HG03520 (cell line): ENCODE measurements around the gene KATNBL1.

Source experiments
- ATAC-seq: cut with Tn5 transposase; IDR thresholded peaks from one replicate; pipeline ENCODE4 v1.9.1; 2021; ENCODE audit warnings: mild to moderate bottlenecking, moderate library complexity; ENCODE audit not compliant: unreplicated experiment

The KATNBL1 gene, protein sequence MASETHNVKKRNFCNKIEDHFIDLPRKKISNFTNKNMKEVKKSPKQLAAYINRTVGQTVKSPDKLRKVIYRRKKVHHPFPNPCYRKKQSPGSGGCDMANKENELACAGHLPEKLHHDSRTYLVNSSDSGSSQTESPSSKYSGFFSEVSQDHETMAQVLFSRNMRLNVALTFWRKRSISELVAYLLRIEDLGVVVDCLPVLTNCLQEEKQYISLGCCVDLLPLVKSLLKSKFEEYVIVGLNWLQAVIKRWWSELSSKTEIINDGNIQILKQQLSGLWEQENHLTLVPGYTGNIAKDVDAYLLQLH

DNA sequence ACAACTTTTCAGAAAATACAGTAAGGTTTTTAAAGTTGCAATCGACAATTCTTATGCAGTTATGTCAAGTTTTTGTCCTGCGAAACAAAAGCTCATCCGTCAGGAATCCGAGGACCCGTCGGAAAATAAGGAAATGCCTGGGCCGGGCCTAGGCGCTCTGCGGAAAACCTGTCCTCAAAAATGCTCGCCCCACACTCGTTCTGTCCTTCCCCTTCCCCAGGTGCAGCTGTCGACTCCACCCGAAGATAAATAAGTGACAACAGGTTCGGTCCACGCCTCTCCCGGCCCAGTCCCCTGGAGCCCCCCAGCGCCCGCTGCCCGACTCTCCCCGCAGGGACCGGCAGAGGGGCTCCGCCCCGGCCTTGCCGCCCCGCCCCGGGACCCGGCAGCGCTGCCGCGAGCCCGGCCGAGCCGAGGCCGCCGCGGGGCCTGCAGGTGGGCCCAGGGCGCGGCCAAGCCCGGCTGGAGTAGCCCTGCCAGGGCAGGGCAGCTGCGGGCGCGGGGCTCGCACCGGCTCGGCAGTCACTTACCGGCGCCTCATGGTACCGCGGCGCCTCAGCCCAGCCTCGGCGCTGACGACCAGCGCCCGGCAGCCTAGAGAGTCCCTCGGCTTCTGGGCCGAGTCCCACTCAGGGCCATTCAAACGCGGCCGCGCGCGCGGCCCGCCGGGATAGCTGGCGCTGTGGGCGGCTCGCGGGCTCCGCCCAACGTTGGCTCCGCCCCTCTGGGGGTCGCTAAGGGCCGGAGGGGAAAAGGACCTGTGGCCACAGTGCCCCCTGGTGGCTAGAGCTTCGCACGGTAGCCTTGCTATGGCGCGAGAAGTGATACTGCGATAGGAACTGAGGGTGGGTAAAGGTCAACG, at the start of gene KATNBL1:
Gene KATNBL1 (minus strand): TSS at position 676 of the 862 bp plus-strand sequence. CDS start 46,420 bp downstream, outside the sequence.
- peak; percentile 94 for ATAC-seq

DNA sequence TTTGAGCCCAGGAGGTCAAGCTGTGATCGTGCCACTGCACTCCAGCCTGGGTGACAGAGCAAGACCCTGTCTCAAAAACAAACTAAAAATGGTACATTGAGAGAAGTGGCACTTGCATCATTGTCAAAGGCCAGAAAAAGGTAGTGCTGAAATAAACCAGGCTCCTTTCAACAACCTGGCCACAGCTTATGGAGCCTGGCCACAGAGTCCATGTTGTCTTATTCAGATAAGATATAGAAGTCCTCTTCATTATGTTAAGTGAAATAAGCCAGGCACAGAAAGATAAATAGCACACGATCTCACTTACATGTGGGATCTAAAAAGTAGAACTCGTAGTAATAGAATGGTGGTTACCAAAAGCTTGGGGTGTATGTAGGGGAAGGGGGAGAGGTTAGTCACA, 49.7 kb upstream of the KATNBL1 start:
- no peak for ATAC-seq

DNA sequence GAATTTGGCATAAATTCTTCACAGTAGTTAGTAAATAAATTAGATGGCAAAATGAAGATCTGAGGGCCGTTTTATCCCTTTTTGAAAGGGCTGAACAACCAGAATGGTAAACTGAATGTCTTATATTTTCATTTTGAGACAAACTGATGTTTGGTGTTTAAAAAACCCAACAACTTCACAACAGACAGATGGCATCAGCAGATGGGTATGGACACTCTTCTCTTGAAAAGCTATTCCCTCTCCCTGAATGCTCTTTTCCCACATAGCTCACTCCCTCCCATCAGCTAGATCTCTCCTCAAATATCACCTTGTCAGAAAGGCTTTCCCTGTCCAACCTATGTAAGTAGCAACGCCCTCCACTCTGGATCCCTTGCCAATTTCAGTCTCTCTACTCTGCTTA, 48.3 kb upstream of the KATNBL1 start:
- ATAC-seq: no peak

DNA sequence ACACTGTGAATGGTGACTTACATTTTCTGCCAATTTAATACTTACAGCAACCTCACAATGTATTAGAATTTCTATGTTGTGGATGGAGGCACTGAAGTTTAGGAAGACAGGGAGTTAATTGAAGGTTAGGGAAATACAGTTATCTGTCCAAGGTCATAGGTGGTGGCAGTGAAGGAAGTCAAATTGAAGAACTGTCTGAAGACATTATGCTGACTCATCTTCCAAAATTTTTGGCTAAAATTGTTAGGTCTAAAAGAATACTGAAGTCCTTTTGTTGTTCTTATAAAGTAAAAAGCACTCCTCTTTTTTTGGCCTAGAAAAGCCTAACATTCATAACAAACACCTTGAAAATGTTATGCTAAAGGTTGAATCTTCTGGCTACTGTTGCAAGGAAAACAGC, 42.6 kb upstream of the KATNBL1 start:
- no peak for ATAC-seq

DNA sequence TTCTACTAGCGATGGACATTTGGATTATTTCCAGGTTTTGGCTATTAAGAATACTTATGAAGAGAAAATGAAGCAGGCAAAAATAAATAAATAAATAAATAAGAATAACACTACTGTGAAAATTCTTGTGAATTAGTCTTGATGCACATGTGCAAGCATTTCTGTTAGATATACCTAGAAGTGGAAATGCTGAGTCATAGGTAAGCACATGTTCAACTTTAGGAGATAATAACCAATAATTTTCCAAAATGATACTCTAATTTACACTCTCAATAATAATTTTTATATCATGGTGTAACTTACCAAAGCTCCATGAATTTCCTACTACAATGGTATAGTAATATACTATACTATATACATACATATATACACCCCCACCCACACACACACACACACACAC, 38.3 kb upstream of the KATNBL1 start:
- ATAC-seq: no peak

DNA sequence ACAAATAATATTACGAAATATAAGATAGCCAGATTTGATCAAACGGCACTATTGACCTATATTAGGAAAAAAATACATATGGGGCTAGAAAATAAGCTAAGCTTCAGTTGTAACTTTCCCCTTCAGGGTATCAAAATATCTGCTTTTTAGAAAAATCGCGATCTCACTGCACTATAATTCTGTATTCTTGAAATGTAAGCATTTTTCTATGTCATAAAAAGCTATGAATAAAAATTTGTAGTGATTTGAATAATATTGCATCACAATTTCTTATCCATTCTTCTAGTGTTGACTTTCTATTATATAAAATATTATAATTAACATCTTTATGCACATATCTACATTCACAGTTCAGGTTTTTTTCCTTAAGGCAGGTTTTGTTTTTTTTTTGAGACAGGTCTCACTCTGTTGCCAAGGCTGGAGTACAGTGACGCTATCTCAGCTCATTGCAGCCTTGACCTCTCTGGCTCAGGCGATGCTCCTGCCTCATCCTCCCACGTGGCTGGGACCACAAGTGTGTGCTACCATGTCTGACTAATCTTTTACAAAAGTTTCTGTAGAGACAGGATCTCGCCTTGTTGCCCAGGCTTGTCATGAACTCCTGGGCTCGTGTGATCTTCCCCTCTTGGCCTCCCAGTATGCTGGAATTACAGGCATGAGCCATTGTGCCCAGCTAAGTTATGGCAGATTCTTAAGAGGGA, 36.5 kb upstream of the KATNBL1 start:
- ATAC-seq: no peak

DNA sequence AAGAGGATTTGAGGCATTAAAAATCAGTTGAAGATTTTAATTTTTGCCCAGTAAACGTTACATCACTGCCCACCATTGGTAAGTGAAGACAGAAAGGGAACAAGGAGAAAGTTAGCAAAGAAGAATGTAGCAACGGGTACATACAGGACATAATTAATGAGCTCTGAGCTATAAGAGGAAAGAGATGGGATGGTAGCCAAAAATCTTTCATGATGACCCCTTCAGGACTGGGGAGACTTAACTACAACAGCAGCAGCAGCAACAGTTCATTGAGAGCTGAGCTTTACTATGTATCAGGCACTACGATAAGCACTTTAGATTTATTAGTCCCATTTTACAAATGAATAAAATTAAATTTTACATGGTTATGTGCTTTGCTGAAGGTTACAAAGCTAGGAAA, 33.3 kb upstream of the KATNBL1 start:
- no peak for ATAC-seq

DNA sequence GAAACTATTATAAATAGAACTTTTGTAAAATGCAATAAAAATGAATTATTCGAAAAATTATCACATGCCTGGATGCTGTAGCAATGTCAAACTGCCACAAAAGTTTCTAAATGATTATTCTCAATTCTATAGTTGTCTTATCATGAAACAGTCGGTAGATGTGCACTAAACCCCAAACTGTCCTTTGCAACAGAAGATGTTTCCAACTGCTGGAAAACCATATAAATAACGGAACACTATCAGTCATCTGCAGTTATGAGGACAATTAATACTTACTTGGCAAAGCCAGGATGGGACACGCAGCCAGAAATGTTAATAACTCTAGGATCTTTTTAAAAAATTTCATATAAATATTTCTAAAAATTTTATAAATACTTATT, 32.4 kb upstream of the KATNBL1 start:
- ATAC-seq: no peak

DNA sequence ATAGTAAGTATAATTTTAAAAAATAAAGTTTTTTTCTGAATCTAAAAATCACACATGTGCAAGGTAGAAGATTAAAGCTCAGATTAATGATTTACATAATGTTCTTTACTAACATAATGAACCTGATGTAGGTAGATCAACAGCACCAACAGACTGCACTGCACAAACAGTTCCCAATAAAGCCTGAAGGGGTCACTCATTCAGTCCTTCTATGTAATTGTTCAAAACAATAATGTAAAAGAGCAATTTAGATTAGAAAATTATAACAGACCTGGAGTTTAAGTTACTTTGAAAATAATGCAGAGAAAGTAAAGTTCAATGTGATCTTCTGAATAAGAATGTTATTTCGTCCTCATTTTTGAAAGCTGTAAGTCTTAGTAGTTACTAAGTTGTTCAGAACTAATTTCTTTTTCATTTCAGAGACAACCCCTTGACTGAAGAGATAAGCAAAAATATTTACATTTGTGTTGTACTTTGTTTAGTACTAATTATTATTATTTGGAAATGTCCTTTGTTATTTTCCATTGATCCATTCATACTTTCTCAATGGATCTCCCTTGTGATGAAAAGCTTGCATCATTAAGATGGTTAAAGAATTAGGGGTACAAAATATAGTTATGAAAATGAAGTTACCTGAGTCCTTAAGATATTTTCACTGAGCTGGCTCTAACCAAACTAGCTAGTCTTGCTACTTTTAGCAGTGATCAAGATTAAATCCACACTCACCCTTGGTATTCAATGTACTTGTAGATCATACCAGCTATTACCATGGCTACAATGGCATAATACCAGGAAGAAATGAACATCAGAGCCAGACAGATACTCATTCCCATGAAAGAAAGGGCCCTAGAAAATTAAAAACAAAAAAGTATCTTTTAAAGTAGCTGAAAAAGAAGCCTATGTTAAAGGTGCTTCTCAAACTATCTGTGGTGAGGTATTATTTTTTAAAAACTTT, 31.8 kb upstream of the KATNBL1 start:
- peak; percentile 56 for ATAC-seq

DNA sequence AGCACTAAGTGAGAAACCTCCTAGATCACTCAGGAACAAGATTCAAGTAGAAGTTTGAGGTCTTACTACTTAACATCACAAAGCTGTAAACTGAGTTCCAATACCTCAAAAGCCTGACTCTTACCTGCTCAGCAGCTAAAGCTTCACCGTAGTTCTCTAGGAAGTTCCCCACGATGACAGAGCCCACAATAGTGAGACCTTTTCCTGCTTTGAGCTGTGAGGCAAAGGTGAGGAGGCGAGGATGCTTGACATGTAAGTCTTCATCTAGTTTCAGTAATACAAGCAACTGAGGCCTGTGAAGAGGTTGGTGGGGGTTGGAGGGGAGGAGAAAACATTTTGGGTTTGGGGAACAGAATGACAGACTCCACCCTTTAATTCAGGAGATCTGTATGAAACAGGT, 30.6 kb upstream of the KATNBL1 start:
- ATAC-seq: no peak

DNA sequence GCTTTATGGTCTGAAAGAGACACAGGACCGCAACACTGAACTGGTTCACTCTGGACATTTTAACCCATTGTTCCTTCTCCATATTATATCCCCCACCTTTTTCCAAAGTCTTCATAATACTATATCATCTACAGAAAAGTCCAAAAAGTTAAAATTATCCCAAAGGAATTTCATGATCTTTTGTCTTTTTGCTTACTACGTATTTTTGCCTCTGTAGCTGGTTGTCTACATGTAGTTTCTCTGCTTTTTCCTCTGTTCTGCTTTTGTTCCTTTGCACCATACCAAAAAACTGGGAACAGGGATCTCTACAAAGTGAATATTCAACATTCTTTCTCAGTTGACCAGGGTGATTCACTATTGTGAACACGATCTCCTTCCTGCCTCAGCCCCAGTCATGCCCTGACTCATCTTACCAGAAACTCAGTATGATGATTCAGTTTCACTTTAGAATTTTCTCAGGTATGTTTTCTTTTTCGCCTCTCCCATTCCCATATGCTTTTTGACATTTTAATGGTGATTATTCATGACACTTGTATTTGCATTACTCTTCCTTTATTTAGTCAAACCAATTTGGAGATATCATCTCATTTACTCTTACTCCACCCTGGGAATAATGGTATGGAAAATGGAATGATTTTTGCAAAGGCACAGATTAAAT, 29.4 kb upstream of the KATNBL1 start:
- ATAC-seq: no peak

DNA sequence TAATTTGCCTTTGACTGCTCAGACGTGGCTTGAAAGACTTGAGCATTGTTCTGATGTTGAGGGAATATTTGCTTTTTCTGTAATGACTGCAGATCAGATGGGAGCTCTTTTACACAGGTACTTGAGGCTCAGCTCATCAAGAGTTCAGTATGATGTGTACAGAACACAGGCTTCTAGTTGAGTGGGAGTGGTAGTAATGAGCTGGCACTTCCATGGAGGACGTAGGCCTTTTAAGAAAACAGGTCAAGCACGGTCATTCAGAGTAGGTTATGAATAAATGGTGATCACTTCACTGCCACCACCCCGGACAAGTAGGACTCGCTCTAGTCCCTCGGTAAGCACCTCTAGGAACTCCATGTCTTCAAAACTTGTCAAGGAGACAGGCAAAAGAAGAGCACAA, 23.7 kb upstream of the KATNBL1 start:
- ATAC-seq: no peak

DNA sequence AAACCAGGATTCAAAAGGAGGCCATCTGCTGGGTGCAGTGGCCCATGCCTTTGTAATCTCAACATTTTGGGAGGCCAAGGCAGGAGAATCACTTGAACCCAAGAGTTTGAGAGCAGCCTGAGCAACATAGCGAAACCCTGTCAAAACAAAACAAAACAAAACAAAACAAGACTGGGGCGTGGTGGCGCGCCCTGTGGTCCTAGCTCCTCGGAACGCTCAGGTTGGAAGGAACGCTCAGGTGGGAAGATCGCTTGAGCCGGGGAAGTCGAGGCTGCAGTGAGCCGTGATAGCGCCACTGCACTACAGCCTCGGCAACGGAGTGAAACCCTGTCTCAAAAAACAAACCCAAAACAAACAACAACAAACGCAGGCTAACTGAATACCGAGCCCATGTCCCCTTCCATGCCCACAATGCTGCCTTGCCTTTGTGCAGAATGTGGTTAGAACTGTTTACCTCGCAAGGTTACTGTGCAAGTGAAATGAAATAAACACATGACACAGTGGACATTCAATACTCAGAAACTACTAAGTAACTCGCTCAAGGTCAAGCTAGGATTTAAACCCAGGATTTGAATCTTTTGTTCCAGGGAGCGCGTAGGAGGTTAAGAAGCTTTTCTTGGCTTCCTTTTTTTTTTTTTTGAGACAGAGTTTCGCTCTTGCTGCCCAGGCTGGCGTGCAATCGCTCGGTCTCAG, 14.2 kb upstream of the KATNBL1 start:
- no peak for ATAC-seq

DNA sequence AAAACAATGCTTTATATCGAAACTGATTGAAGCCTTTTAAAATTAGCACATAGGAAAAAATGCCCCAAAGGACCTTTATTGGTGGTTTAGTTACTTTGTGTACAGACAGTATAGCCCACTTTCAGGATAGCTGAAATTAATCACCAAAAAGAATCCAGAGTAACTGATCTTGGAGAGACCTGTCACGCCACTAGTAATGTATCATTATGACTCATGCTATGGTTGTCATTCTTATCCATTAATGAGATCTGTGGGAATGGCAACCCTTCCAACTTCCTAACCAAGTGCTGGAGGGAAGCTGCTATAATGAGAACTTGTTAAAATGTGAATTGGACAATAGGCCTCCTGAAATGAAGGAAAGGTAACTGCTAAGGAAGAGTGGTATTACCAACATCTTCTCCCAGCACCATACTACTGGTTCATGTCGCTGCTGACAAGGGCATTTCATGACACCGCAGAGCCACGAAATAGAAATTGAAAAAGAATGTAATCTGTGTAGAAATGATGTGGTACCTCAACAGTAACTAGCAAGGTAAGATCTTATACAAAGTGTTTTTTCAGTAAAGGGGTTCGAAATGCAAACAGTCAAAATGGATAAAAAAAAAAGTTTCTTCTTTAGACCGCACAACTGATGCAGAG, 7.8 kb upstream of the KATNBL1 start:
- no peak for ATAC-seq

DNA sequence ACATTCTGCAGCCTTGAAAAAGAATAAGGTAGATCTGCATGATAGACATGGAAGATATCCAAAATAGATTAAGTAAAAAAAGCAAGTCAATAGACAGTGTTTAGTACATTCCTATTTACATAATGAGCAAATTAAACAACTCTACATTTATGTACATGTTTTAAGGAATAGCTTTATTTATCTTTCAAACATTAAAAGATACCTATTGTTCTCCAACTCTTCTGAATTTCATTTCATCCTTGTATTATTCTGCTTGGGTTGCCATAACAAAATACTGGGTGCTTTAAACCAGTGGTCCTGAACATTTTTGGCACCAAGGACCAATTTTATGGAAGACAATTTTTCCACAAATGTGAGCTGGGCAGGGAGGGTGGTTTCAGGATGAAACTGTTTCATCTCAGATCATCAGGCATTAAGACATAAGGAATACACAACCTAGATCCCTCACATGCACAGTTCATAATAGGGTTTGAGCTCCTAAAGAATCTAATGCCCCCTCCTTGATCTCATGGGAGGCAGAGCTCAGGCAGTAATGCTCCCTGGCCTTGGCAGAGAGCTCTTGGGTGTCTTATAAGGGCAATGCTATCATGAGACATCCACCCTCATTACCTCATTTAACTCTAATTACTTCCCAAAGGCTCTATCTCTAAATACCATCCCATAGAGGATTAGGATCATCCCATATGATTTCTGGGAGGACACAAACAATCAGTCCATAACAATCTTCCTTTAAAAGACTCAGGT, 6.8 kb upstream of the KATNBL1 start:
- ATAC-seq: no peak

DNA sequence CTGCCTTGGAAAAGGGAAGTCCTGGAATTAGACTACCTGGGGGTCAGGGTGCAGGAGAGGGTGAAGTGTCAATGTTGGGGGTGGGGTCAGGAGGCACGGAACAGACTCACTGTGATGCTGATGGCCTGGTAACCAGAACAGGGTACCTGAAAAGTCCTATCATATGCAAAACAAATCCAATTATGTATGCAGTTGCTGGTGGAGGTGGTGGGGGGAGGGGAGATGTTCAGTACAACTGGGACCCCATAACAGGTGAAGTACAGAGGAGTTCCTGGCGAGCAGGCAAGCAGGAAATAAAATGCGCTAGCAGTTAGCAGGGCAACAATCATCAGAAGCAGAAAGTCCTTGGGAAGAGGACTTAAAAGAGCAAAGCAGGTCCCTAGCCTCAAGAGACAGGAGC, 4.2 kb upstream of the KATNBL1 start:
- ATAC-seq: no peak

DNA sequence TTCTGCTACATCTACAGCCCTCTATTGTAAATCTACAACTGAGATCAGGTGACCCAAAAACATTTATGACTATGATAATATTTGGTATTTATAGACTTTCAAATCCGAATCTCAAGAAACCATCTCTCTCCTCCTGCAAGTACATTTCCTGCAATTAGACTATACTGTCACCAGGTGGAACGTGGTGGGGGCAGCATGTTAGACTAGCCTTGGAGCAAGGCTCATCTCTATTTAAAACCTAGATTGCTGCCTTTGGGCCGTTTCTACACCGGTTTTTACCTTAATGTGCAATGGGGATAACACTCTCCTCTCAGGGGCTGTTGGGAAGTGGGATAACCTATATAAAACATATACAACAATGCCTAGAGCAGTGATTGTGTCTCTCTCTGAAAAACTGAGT, 3.8 kb upstream of the KATNBL1 start:
- no peak for ATAC-seq

DNA sequence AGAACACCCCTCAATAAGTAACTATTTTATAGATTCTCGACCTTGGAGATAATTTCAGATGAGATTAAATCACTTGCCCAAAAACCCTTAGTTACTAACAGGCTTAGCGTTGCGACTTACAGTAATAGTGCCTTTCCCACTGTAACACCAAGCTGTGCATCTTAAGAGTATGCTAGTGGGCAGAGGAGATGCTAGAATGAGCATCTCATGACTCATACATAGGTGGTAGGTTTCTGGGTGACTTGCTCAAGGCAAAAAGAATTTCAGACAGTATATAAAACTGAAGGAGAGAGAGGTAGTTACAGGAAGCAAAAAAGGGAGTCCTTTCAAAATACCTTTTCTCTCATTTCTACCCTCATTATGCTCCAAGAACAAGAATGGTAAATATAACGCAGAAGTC, 3.9 kb downstream of the KATNBL1 start:
- no peak for ATAC-seq
